Gastrocnemius medialis (tissue), 4 donors: ENCODE results near the gene GSG1L2.

Source experiments
- POLR2A ChIP-seq, 2 donors: fragments of 450-650 bp; IDR thresholded peaks; one replicate each; pipeline ENCODE4 v1.6.1; 2017; ENCODE audit warnings: antibody characterized with exemption in 2 of 2, mild to moderate bottlenecking in 2 of 2, moderate library complexity in 2 of 2
- TF ChIP-seq, protein P1 (sequence below), 5 experiments: fragments of 450-650 bp in 3 of 5; fragments of 200-600 bp in 2 of 5; sonication (generic) in 2 of 5; IDR thresholded peaks in 4 of 5; conservative IDR thresholded peaks in 1 of 5; 1 replicate in 4 of 5; 2 replicates in 1 of 5; pipeline ENCODE4 v1.5.1; 2016 to 2019; ENCODE audit warnings: antibody characterized with exemption in 5 of 5, mild to moderate bottlenecking in 3 of 5, moderate library complexity in 3 of 5

DNA sequence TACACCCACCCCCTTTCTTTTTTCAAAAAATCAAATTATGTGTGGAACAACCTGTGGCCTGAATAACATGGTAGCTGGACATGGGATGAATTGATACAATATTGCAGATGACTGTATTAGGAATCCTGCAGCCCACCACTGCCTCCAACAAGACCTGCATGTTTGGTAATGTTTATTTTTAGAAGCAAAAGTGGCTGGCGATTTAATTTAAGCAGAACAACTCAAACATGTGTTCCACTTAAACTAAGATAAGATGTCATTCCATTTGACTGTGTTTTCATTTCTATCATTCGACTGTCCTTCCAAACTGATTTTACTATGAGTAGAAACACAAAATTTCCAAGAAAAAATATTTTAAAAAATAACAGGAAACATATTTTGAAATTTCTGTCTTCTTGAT lies 20.4 kb downstream of the GSG1L2 start:
- TF ChIP-seq, protein P1, sequence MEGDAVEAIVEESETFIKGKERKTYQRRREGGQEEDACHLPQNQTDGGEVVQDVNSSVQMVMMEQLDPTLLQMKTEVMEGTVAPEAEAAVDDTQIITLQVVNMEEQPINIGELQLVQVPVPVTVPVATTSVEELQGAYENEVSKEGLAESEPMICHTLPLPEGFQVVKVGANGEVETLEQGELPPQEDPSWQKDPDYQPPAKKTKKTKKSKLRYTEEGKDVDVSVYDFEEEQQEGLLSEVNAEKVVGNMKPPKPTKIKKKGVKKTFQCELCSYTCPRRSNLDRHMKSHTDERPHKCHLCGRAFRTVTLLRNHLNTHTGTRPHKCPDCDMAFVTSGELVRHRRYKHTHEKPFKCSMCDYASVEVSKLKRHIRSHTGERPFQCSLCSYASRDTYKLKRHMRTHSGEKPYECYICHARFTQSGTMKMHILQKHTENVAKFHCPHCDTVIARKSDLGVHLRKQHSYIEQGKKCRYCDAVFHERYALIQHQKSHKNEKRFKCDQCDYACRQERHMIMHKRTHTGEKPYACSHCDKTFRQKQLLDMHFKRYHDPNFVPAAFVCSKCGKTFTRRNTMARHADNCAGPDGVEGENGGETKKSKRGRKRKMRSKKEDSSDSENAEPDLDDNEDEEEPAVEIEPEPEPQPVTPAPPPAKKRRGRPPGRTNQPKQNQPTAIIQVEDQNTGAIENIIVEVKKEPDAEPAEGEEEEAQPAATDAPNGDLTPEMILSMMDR (IDR thresholded peaks at IDR 0.05 in 4 of 5, conservative IDR thresholded peaks at IDR 0.05 in 1 of 5): no peak
- no peak for TF ChIP-seq POLR2A (IDR thresholded peaks at IDR 0.05)
